ENCODE data around the gene KCNJ1.

DNA sequence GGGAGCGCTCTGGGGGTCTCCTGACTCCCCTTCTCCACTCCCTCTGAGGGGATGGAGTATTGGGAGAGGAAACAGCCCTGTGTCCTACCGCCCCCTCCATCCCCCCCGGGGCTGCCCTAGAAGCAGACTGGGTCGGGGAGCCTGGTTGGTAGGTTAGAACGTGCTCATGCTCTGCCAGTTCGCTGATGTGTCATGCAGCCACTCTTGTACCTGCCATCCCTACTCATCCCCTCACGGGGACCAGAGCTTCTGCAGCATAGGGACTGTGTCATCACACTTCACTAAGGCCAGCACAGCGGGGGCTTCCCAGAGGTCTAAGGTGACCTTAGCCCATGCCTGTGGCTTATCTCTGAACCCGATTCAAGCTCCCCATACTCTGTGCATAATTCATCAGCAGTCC, 4.7 kb downstream of the KCNJ1 start:
- TF ChIP-seq, protein P1, sequence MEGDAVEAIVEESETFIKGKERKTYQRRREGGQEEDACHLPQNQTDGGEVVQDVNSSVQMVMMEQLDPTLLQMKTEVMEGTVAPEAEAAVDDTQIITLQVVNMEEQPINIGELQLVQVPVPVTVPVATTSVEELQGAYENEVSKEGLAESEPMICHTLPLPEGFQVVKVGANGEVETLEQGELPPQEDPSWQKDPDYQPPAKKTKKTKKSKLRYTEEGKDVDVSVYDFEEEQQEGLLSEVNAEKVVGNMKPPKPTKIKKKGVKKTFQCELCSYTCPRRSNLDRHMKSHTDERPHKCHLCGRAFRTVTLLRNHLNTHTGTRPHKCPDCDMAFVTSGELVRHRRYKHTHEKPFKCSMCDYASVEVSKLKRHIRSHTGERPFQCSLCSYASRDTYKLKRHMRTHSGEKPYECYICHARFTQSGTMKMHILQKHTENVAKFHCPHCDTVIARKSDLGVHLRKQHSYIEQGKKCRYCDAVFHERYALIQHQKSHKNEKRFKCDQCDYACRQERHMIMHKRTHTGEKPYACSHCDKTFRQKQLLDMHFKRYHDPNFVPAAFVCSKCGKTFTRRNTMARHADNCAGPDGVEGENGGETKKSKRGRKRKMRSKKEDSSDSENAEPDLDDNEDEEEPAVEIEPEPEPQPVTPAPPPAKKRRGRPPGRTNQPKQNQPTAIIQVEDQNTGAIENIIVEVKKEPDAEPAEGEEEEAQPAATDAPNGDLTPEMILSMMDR (IDR thresholded peaks at IDR 0.05 in 8 of 11, conservative IDR thresholded peaks at IDR 0.05 in 3 of 11) = no peak
- no peak for TF ChIP-seq POLR2AphosphoS5 (IDR thresholded peaks at IDR 0.05)
